ENCODE measurements around the gene METTL24. TPM values are rescaled to one million over a fixed set of nuclear protein-coding genes. Genes with fewer than 3 reads are reported as not detected.

The METTL24 gene
- total RNA-seq, 1 experiment from 2014 or later, result 0.61 TPM

DNA sequence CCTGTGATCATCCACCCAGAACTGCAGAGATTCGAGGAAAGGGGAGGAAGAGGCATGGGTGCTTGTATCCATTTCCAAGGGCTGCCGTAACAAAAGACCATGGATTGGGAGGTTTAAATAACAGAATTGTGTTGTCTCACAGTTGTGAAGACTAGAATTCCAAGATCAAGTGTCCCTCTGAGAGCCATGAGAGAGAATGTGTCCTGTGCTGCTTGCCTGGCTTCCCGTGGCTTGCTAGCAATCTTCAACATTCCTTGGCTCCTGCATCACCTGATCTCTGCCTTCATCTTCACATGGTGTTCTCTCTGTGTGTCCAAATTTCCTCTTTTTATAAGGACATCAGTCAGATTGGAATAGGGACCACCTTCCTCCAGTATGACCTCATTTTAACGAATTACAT, 108.1 kb downstream of the METTL24 start:
- no peak overlapping the region for H3K4me2 ChIP-seq (ENCODE audit: insufficient read depth, insufficient read length, low read length)
- no peak overlapping the region for H4K8ac ChIP-seq (replicated peaks; ENCODE audit: insufficient read length, low read depth, low read length)
- Mint-ChIP-seq H3K36me3 (ENCODE audit: insufficient read depth in 1 of 3, low read depth in 3 of 3) (no peaks in the 10 kb centered on the region), H3K4me3 (no peak overlapping the region), H3K4me1 (peaks cover 8 to 12% of the 10 kb centered on the region in 2 experiments), H3K27ac (no peak overlapping the region), H3K9me3 (no peaks in the 10 kb centered on the region), H3K27me3 (ENCODE audit: low read depth) (no peaks in the 10 kb centered on the region)
- H3K9me3 ChIP-seq (ENCODE audit: control insufficient read depth, low read depth, low read length), result no peaks in the 10 kb centered on the region
- H2BK15ac ChIP-seq (ENCODE audit: low read depth, low read length), result no peak overlapping the region
- no peak overlapping the region for H2AK5ac ChIP-seq (ENCODE audit: insufficient read length, low read length)
- H3K27ac ChIP-seq (ENCODE audit: insufficient read length, low read depth, low read length), result no peak overlapping the region
- no peak for TF ChIP-seq CTCF (conservative IDR thresholded peaks at IDR 0.05)
- no peak overlapping the region for H2BK20ac ChIP-seq (ENCODE audit: low read depth, low read length, poor library complexity, severe bottlenecking)
- H3K79me2 ChIP-seq (ENCODE audit: insufficient read depth, low read length), result no peaks in the 10 kb centered on the region
- DNase-seq, result no peak
- H2BK12ac ChIP-seq (ENCODE audit: insufficient read length, low read depth, low read length), result no peak overlapping the region
- no peak overlapping the region for H3K18ac ChIP-seq (ENCODE audit: insufficient read length, low read depth, low read length)
- H3K14ac ChIP-seq (ENCODE audit: insufficient read depth, low read length), result no peak overlapping the region
- H3K23ac ChIP-seq (ENCODE audit: insufficient read length, low read depth, low read length), result no peak overlapping the region
- H4K91ac ChIP-seq (ENCODE audit: insufficient read length, low read depth, low read length), result no peak overlapping the region
- H3T11ph ChIP-seq (ENCODE audit: low read length), result no peak overlapping the region
- no peak overlapping the region for H3K4ac ChIP-seq (ENCODE audit: low read depth, low read length)
- no peak overlapping the region for H4K5ac ChIP-seq (ENCODE audit: insufficient read length, low read depth, low read length)
- no peaks in the 10 kb centered on the region for H3K27me3 ChIP-seq (ENCODE audit: insufficient read depth, low read length)
- no peaks in the 10 kb centered on the region for H3K4me1 ChIP-seq (ENCODE audit: insufficient read depth, low read length)
- no CpG with 5 or more reads among the region's 4 CpGs for WGBS (ENCODE audit: extremely low coverage, insufficient read length, low lambda C conversion rate)
- no peak overlapping the region for H3K56ac ChIP-seq (ENCODE audit: insufficient read length, low read depth, low read length)
- H2BK120ac ChIP-seq (ENCODE audit: low read depth, low read length, poor library complexity, severe bottlenecking), result no peak overlapping the region
- no peak overlapping the region for H2BK5ac ChIP-seq (ENCODE audit: insufficient read length, low read length)
- no peaks in the 10 kb centered on the region for H4K20me1 ChIP-seq (ENCODE audit: control insufficient read depth, insufficient read depth, insufficient read length)
- no peaks in the 10 kb centered on the region for H3K79me1 ChIP-seq (ENCODE audit: insufficient read depth, low read depth, low read length, poor library complexity, severe bottlenecking)
- H2AFZ ChIP-seq (ENCODE audit: low read length), result no peak overlapping the region
- no peaks in the 10 kb centered on the region for H3K23me2 ChIP-seq (ENCODE audit: insufficient read length, low read depth, low read length, poor library complexity, severe bottlenecking)
- H3K9ac ChIP-seq (ENCODE audit: extremely low read depth, insufficient read length, low read length), result no peak overlapping the region

Data from H9 (cell line).